Activated CD8-positive, alpha-beta memory T cell treated with anti-CD3 and anti-CD28 coated beads, Interleukin-2, amount 10 ng/mL, durations not matched to agents 7 days and 5 days (primary cell): ENCODE results near the gene TRIM36. TPM values are rescaled to one million over a fixed set of nuclear protein-coding genes. Genes with fewer than 3 reads are reported as not detected.

Source experiments
- ATAC-seq: fragments of 150-1000 bp; cut with Tn5 transposase; one replicate; pipeline ENCODE4 v1.10.0; 2021; ENCODE audit warnings: moderate library complexity
- CTCF ChIA-PET: fragments of 350-600 bp; sonication (Branson Sonifier 250); formaldehyde crosslinking; loops from one replicate; lab custom pipeline; 2021; ENCODE audit warnings: antibody characterized with exemption; lab: Charles Lee
- DNase-seq: peaks from one replicate; pipeline ENCODE4 v3.0.0-alpha.2; 2020
- H3K27ac Mint-ChIP-seq: one replicate; pipeline ENCODE4 v1.8.0; 2021; ENCODE audit warnings: mild to moderate bottlenecking, mixed read lengths
- H3K27me3 Mint-ChIP-seq: one replicate; pipeline ENCODE4 v1.8.0; 2021; ENCODE audit warnings: mixed read lengths
- H3K36me3 Mint-ChIP-seq: one replicate; pipeline ENCODE4 v1.8.0; 2021; ENCODE audit warnings: mild to moderate bottlenecking, mixed read lengths
- H3K4me1 Mint-ChIP-seq: one replicate; pipeline ENCODE4 v1.8.0; 2021; ENCODE audit warnings: mixed read lengths
- H3K4me3 Mint-ChIP-seq: one replicate; pipeline ENCODE4 v1.8.0; 2021; ENCODE audit warnings: mild to moderate bottlenecking, moderate library complexity, mixed read lengths
- H3K9me3 Mint-ChIP-seq: one replicate; pipeline ENCODE4 v1.8.0; 2022; ENCODE audit warnings: low read depth, mixed read lengths
- total RNA-seq, 2 experiments: library from RNA; stranded (reverse); gene quantifications; one replicate each; pipeline ENCODE4 v1.2.3, GENCODE V29; 2021

Gene TRIM36
- total RNA-seq, 2 experiments from 2014 or later, result 0.29 TPM; not detected in 1

DNA sequence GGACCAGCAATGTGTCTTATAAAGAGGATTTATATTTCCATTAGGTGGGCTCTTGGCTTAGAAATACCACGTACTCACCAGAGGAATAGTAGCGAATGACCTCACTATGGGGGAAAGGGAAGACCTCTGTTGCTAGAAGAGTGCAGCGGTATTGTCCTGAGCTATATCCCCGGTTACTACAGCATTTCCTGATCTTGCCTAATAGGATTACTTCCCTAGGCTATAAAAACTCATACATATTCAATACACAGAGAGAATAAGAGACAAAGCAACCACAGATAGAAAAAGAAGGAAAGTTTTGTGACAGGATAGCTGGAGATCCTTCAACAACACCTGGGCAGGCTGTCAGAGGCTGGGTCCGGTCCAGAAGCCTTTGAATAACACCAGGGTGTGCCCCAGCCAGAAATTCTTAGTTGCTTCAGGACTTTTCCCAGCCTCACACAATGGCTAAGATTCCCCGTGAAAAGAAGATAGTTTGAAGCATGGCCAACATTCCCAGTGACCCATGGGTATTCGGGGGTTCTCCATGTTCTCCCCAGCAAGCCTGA lies 85.4 kb downstream of the TRIM36 start:
- Mint-ChIP-seq H3K9me3 (no peaks in the 10 kb centered on the region), H3K4me3 (no peak overlapping the region), H3K27me3 (peaks cover 12% of the 10 kb centered on the region), H3K27ac (no peak overlapping the region), H3K4me1 (no peaks in the 10 kb centered on the region), H3K36me3 (no peaks in the 10 kb centered on the region)
- ATAC-seq (no peak), DNase-seq (no peak)
- CTCF ChIA-PET, result no interaction called here

DNA sequence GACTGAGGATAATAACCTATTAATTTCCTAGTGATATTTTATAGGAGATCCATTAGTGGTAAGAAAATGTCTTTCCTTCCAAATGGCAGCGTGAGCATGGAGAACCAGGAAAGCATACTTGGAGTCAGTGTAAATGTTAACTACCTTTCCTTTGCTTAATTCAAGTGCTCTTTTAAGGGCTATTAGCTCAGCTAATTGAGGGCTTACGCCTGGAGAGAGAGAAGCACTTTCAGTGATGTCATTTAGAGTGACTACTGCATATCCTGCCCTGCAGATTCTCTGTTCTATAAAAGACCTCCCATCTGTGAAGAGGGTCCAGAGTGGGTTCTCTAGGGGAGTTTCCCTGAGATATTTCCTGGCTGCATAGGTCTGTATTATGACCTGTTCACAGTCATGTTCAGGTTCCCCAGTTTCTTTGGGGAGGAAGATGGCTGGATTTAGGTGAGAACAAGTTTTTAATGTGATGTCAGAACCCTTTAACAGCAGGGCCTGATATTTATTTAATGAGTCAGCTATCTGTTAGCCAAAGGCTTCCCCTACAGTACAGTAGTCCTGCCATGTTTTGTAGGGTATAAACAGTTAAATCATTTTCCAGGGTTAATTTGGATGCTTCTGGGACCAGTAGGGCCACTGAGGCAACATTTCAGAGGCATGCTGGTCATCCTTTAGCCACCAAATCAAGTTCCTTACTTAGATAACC lies 89.6 kb downstream of the TRIM36 start:
- peaks cover 15% of the 10 kb centered on the region for H3K27me3 Mint-ChIP-seq
- CTCF ChIA-PET, result no interaction called here
- no peaks in the 10 kb centered on the region for H3K4me1 Mint-ChIP-seq
- H3K36me3 Mint-ChIP-seq, result no peaks in the 10 kb centered on the region
- no peak overlapping the region for H3K4me3 Mint-ChIP-seq
- no peaks in the 10 kb centered on the region for H3K9me3 Mint-ChIP-seq
- ATAC-seq, result no peak
- H3K27ac Mint-ChIP-seq, result no peak overlapping the region
- no peak for DNase-seq

Other genes starting within 250 kb of the TRIM36 start
- gene PGGT1B, start 93.0 kb upstream of the TRIM36 start, total RNA-seq, result 10 to 100 TPM; 29.9 to 33.3 TPM
- 1 to 10 TPM in 1 of 2 experiments, under 1 TPM in 1; 0.40 to 1.5 TPM for gene CCDC112, start 126.7 kb upstream of the TRIM36 start, total RNA-seq